Spinal cord (tissue), 10 donors: ENCODE data around the gene TNFRSF9. TPM values are rescaled to one million over a fixed set of nuclear protein-coding genes. Genes with fewer than 3 reads are reported as not detected.

Experiments
- DNase-seq, 6 donors: peaks; one replicate each; pipeline versions ENCODE4 v3.0.0 to v3.0.0-alpha.2; 2013 to 2015; ENCODE audit warnings: low spot score in 6 of 6, low read depth in 4 of 6
- H3K27ac ChIP-seq: one replicate; pipeline ENCODE4 v1.5.1; 2013; ENCODE audit warnings: low read depth, low read length, control low read depth
- H3K27me3 ChIP-seq: one replicate; pipeline ENCODE4 v1.6.1; 2013; ENCODE audit warnings: low read length; ENCODE audit not compliant: control insufficient read depth, insufficient read depth
- H3K36me3 ChIP-seq: one replicate; pipeline ENCODE4 v1.6.1; 2013; ENCODE audit warnings: low read length; ENCODE audit not compliant: control insufficient read depth, insufficient read depth
- H3K4me1 ChIP-seq: one replicate; pipeline ENCODE4 v1.6.1; 2013; ENCODE audit warnings: low read length; ENCODE audit not compliant: control insufficient read depth, insufficient read depth
- H3K4me3 ChIP-seq: one replicate; pipeline ENCODE4 v1.5.1; 2013; ENCODE audit warnings: low read depth, low read length, control low read depth
- H3K9me3 ChIP-seq: one replicate; pipeline ENCODE4 v1.6.1; 2013; ENCODE audit warnings: low read length; ENCODE audit not compliant: control insufficient read depth, insufficient read depth
- WGBS: methylation state at CpG from one replicate; pipeline ENCODE4 v1.1.5; 2013; ENCODE audit warnings: missing lambda C conversion rate; ENCODE audit not compliant: insufficient coverage; 5-methylcytosine and 5-hydroxymethylcytosine counted together
- polyA plus RNA-seq, 2 donors: library from polyadenylated mRNA; unstranded; fragments of 120-200 nt; gene quantifications; one replicate each; pipeline ENCODE4 v1.2.1, GENCODE V29; 2013; ENCODE audit not compliant: insufficient read length in 2 of 2
- small RNA-seq: library from RNA; depleted of rRNA; stranded (forward); fragments of <200 nt; gene quantifications from one replicate; pipeline ENCODE3, GENCODE V24; 2014; ENCODE audit warnings: low replicate concordance
- total RNA-seq, 2 donors: library from RNA; depleted of rRNA in 1 of 2; stranded (reverse); fragments of 120-200 nt in 1 of 2; fragments of >200 nt in 1 of 2; gene quantifications; one replicate each; pipeline versions ENCODE4 v1.2.3 to v1.2.4, GENCODE V29; 2013 to 2014
- donor health status: healthy.

The TNFRSF9 gene
- total and polyA plus RNA-seq, 4 donors: 0.10 to 0.29 (median 0.11) TPM; not detected in 1

DNA sequence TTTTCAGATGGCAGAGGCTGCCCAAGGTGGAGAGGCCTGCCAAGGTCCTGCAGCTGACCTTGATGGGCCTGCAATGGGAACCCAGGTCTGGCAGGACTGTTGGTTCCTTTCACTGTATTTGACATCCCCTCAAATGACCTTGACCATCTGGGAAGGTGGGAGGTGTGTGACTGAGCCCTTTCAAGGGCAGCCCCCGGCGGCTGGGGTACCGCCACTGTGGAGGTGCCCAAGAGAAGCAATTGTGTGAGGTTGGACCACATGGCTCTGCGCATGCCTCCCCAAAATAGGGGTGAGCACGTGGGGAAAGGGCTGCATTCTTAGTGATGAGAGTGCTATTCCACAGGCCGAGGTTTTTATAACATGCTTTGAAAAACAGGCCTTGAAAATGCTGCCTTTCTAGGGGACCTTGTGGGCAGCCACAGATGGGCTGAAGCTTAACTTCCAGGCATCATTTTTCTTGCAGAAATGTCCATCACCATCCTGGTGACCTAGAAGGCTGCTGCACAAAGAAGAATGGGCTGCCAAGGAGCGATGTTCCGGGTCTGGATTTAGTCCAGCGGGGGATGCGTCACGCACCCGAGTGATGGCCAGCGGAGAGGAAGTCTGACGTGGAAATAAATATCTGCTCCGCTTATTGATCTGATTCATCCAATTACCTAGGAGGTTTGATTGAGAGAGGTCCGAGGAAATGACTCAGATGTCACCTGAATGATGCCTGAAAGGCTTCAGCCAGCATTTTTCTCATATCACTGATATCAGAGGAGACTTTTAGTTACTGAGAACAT, 71.3 kb downstream of the TNFRSF9 start:
- H3K36me3 ChIP-seq: no peaks in the 10 kb centered on the region
- H3K4me1 ChIP-seq: no peaks in the 10 kb centered on the region
- no peaks in the 10 kb centered on the region for H3K9me3 ChIP-seq
- 87% methylated on average over 6 of the region's 16 CpGs for WGBS
- peak in 1 of 6 donors; percentile 57 for DNase-seq
- H3K4me3 ChIP-seq: no peak overlapping the region
- no peaks in the 10 kb centered on the region for H3K27me3 ChIP-seq
- H3K27ac ChIP-seq: no peak overlapping the region

DNA sequence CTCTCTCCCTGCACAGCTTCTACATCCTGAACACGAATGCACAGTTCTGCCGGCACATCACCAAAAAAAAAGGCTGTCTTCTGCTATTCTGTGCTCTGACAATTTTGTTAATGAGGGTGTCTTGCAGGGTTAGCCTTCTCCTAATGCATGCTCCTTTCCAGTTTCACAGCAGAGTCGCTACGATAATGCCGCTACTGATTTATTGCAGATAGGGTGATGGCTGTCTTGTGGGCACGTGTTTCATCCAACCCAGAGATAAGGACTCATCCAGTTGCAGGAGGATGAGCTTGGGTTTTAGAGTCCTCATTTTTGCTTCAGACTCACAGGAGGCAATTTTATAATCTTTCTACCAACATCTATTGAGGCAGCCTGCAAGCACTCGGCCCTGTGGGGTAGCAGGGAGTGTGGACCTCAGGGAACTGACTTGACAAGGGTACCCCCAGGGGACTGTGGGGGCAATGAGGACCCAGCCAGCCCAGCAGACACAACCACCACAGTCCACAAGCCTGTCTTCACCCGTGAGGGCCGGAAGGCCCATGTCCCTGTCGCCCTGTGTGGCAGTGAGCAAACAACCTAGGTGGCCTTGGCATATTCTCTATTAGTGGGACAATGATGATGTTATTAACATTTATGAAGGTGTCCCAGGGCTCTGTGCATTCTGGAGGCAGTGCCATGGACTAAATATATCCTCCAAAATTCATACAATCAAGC, 72.4 kb downstream of the TNFRSF9 start:
- Histone ChIP-seq H3K27ac (no peak overlapping the region), H3K27me3 (no peaks in the 10 kb centered on the region), H3K36me3 (no peaks in the 10 kb centered on the region), H3K9me3 (no peaks in the 10 kb centered on the region), H3K4me1 (no peaks in the 10 kb centered on the region), H3K4me3 (no peak overlapping the region)
- WGBS: 61% methylated on average over 3 of the region's 10 CpGs
- peak in 1 of 6 donors; percentile 44 for DNase-seq

DNA sequence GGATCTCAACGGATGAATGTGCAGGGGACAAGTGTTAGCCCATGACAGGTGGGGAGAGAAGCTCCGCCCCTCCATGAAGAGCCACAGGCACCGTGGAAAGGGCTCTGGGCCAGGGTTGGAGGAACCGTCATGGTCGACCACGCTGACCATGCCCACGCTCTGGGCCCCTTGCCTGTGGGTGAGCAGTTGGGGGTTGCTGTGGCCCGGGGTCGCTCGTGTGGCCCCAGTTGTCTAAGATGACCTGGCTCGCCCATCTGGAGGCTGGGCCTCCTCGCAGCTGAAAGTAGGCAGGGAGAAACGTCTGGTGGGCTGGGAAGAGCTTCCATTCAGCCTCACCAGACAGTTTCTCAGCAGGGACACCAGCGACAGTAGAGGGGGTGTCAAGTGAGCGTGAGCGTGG, 74.7 kb downstream of the TNFRSF9 start:
- WGBS: 95% methylated on average over 10 of the region's 16 CpGs
- H3K27ac ChIP-seq: no peak overlapping the region
- H3K4me3 ChIP-seq: no peak overlapping the region
- H3K9me3 ChIP-seq: no peaks in the 10 kb centered on the region
- DNase-seq: no peak
- no peaks in the 10 kb centered on the region for H3K27me3 ChIP-seq
- no peaks in the 10 kb centered on the region for H3K36me3 ChIP-seq
- H3K4me1 ChIP-seq: no peaks in the 10 kb centered on the region

Small RNA genes lying within 50 kb of the gene (small RNA-seq; reads per million reads assigned to genes)
- not detected for gene RF00019

Other genes starting within 250 kb of the TNFRSF9 start
- gene VAMP3, start 169.5 kb downstream of the TNFRSF9 start, total RNA-seq: 10 to 100 TPM; 64.6 to 88.0 TPM
- gene VAMP3, start 169.5 kb downstream of the TNFRSF9 start, polyA plus RNA-seq: 10 to 100 TPM; 60.3 to 65.6 TPM
- 10 to 100 TPM; 17.8 to 19.3 TPM for gene PER3, start 156.5 kb downstream of the TNFRSF9 start, total RNA-seq
- gene PER3, start 156.5 kb downstream of the TNFRSF9 start, polyA plus RNA-seq: 10 to 100 TPM; 13.7 to 17.8 TPM
- 10 to 100 TPM in 1 of 2 donors, 1 to 10 TPM in 1; 3.6 to 11.0 TPM for gene UTS2, start 87.8 kb downstream of the TNFRSF9 start, total RNA-seq
- gene UTS2, start 87.8 kb downstream of the TNFRSF9 start, polyA plus RNA-seq: 10 to 100 TPM; 21.2 to 33.9 TPM
- gene PARK7, start 20.9 kb upstream of the TNFRSF9 start, total RNA-seq: 100 to 1,000 TPM; 178 to 322 TPM
- 100 to 1,000 TPM; 428 to 435 TPM for gene PARK7, start 20.9 kb upstream of the TNFRSF9 start, polyA plus RNA-seq
- 10 to 100 TPM; 65.1 to 65.8 TPM for gene ERRFI1, start 85.5 kb upstream of the TNFRSF9 start, total RNA-seq
- 100 to 1,000 TPM; 110 to 146 TPM for gene ERRFI1, start 85.5 kb upstream of the TNFRSF9 start, polyA plus RNA-seq